HG03064 (cell line): ENCODE data around the gene GDF2.

Experiments used
- ATAC-seq: cut with Tn5 transposase; IDR thresholded peaks from one replicate; pipeline ENCODE4 v1.9.1; 2021; ENCODE audit warnings: low read depth; ENCODE audit not compliant: unreplicated experiment

GDF2 gene

DNA sequence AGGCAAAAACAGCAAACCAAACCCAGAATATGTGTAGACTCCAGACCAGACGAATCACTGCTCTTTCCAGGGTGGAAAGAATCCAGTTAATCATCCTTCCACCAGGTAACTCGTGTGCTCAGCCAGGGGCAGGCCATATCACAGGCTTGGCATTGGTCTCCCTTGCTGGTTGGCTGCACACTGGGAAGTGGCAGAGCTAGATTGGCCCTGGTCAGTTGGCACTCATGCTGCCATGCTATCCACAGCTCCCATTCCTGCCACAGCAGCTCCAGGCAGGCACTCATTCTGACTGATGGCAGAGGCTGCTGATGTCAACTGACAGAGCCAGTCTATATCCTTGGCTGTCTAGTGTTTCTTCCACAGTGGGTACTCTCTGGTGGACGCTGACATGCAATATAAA lies 31.9 kb upstream of the GDF2 start:
- ATAC-seq: no peak

DNA sequence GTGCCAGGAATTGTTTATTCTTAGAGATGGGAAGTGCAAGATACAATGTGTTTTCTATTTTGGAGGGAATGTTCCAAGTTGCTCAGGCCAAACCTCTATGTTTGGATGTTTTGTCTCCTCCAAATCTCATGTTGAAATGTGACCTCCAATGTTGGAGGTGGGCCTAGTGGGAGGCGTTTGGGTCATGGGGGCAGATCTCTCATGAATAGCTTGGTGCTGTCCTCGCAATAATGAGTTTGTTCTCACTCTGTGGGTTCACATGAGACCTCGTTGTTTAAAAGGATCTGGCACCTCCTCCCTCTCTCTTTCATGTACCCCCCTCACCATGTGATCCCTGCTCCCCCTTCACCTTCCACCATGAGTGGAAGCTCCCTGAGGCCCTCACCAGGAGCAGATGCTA lies 30.6 kb upstream of the GDF2 start:
- ATAC-seq: no peak

GRCh38 chr10:47294057-47294456 lies 28.2 kb upstream of the GDF2 start:
- no peak for ATAC-seq

GRCh38 chr10:47294501-47294900 lies 27.8 kb upstream of the GDF2 start:
- ATAC-seq: no peak

DNA sequence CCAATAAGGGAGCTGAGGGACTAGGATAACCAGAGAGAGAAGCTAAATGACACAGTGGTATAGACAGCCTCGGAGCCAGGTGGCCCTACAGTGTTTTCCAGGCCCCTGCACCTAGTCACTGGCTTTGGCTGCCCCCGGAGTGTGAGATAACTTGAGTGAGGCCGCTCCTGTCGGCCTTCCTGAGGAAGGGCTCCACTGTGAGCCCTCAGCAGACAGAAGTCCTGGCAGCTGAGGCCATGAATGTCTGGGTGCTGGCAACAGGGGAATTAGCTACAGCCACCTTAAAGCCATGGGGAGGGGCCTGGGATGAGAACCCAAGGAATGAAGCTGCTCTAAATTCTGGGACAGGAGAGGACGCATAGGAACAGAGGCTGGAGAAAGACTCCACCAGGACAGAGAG lies 26.8 kb upstream of the GDF2 start:
- ATAC-seq: no peak

GRCh38 chr10:47296156-47296894 lies 25.9 kb upstream of the GDF2 start:
- no peak for ATAC-seq

GRCh38 chr10:47296941-47297340 lies 25.3 kb upstream of the GDF2 start:
- no peak for ATAC-seq

DNA sequence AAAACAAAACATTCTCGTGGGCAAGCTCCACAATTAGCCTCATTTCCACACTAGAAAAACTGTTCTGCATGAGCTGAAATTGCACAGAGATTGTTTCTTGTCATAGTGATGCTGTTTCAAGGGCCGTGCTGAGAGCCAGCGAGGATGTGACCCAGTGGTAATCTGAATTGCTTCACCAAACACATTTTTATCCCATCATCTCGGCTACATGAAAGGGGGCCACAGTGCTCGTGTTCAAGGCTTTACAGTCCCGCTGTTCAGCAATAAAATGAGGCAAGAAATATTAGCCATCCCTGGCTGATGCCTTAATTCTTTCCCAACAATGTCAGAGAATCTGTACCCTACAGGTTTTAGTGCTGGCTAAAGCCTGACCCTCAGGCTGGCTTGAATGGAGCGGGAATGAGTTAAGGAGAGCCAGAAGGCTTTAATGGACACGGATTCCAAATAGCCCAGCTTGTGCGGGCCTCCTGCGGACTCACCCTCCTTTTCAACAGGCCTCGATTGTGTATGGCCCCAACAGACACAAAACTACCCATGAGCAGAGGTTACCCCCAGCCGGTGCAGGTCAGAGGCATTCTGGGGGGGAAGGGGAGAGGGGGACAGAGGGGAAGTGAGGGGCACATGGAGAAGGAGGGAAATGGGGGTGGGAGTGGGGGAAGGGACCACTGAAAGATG lies 24.3 kb upstream of the GDF2 start:
- ATAC-seq: no peak

DNA sequence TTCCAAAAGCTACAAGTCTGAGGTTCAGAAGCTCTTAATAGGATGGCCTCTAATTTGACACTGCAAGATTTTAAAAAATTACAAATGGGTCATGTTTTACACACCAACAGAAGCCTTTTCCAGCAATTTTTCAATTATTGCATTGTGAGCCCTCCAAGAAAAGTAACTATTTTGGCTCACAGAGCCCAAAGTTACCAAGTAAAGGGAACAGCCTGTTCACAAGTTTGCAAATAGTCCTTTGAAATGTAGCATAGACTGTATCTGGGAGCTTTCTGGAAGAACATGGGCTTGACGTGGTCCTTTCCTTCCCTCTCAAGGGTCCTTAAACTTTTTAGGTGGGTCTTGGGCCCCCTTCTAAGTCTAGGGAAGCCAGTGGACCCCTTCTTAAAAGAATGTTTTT lies 23.5 kb upstream of the GDF2 start:
- no peak for ATAC-seq

- ATAC-seq: no peak
Measured at GRCh38 chr10:47299611-47300428, 22.4 kb upstream of the GDF2 start, which contains the start of gene GDF10. Gene GDF10, plus strand, starts transcription at chr10:47300197. Its CDS starts 455 bp downstream, at chr10:47300652.

- no peak for ATAC-seq
Measured at GRCh38 chr10:47300429-47300931, 21.8 kb upstream of the GDF2 start.

DNA sequence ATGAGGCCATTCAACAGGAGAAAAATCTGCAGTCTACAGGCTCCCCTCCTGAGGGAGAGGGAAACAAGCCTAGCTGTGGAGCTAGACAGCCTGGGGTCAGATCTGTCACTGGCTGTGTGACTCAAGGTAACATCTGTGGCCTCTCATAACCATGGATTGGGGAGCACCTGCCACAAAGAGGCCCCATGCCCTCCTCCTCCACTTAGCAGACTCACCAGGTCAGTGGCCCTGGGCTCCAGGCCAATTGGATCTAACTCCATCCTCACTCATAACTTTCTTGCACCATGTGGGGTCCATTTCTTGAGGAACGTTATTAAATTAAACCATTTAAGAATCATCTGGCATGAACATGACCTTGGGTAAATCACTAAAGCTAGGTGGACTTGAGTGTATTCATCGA lies 20.4 kb upstream of the GDF2 start:
- no peak for ATAC-seq

DNA sequence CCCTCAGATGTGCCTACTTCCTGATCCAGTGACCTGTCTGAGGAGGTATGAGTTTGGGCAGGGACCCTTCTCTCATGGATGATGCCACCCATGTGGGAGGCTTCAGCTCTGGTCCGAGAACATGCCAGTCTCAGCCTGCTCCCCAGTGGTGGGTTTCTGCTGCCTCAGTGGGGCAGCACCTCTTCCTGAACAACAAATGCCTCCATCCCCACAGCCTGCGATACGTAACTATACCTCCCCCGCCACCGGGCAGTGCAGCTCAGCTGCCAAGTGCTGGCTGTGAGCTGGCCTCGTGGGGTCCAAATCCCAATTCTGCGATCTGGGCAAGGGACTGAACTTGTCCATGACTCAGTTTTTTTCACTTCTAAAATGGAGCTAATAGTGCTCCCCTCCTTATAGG lies 19.1 kb upstream of the GDF2 start:
- no peak for ATAC-seq

DNA sequence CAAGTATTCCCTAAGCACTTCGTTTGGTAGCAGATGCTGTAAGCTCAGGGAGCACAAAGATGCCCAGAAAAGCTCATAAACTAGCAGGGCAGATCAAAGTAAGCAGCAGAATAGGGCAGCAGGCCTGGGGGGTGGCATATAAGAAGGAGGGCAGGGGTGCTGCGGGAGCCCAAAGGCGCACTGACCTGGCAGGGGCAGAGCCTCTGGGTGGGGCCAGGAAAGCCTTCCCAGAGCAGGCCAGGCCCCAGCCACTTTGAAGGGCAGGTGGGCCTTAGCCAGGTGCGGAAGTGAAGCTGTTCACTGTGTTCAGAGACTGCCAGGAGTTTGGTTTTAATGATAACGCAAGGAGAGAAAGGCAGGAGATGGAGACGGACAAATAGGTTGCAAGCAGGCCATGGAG lies 18.4 kb upstream of the GDF2 start:
- ATAC-seq: no peak

GRCh38 chr10:47305566-47305965 lies 16.7 kb upstream of the GDF2 start:
- no peak for ATAC-seq

- ATAC-seq: no peak
Measured at GRCh38 chr10:47306387-47307210, 15.7 kb upstream of the GDF2 start.

GRCh38 chr10:47307381-47307780 lies 14.9 kb upstream of the GDF2 start:
- no peak for ATAC-seq

- no peak for ATAC-seq
Measured at GRCh38 chr10:47308775-47309174, 13.5 kb upstream of the GDF2 start.

GRCh38 chr10:47309408-47310089 lies 12.7 kb upstream of the GDF2 start:
- no peak for ATAC-seq

DNA sequence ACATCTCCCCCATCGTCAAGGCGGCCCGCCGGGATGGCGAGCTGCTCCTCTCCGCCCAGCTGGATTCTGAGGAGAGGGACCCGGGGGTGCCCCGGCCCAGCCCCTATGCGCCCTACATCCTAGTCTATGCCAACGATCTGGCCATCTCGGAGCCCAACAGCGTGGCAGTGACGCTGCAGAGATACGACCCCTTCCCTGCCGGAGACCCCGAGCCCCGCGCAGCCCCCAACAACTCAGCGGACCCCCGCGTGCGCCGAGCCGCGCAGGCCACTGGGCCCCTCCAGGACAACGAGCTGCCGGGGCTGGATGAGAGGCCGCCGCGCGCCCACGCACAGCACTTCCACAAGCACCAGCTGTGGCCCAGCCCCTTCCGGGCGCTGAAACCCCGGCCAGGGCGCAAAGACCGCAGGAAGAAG lies 12.2 kb upstream of the GDF2 start:
- no peak for ATAC-seq
